SU-DHL-6 (cell line): ENCODE measurements around the gene CRKL.
A peak's percentile ranks its signal among the peaks of the same experiment; 100 is the strongest.

ENCODE experiments used
- H2AFZ ChIP-seq: fragments of 200-600 bp; sonication (generic); 2 replicates; pipeline ENCODE4 v1.6.1; 2014; ENCODE audit warnings: low read depth, mild to moderate bottlenecking, moderate library complexity, mixed read lengths, antibody characterized with exemption, low read length; ENCODE audit not compliant: severe bottlenecking
- H3F3A ChIP-seq: fragments of 200-600 bp; shearing (Covaris generic); 2 replicates; pipeline ENCODE4 v1.6.0; 2016; ENCODE audit warnings: antibody characterized with exemption, mild to moderate bottlenecking; ENCODE audit not compliant: insufficient read depth
- H3K27ac ChIP-seq: fragments of 200-600 bp; sonication (generic); 2 replicates; pipeline ENCODE4 v1.5.1; 2016; ENCODE audit warnings: low read depth, mild to moderate bottlenecking, low read length, moderate library complexity, mixed read lengths
- H3K27me3 ChIP-seq: fragments of 200-600 bp; sonication (generic), shearing (Covaris generic); 2 replicates; pipeline ENCODE4 v1.6.0; 2014; ENCODE audit warnings: mild to moderate bottlenecking, low read length
- H3K36me3 ChIP-seq: fragments of 200-600 bp; sonication (generic); 2 replicates; pipeline ENCODE4 v1.6.1; 2014; ENCODE audit warnings: mild to moderate bottlenecking, low read length, mixed read lengths
- H3K4me2 ChIP-seq: fragments of 300-600, 200-600 bp; shearing (Covaris generic), sonication (generic); 2 replicates; pipeline ENCODE4 v1.6.0; 2014; ENCODE audit warnings: low read length, low read depth, mild to moderate bottlenecking; ENCODE audit not compliant: poor library complexity, severe bottlenecking
- H3K4me3 ChIP-seq: fragments of 200-600 bp; sonication (generic); 2 replicates; pipeline ENCODE4 v1.5.1; 2014; ENCODE audit warnings: antibody characterized with exemption, low read length, mild to moderate bottlenecking, mixed read lengths; ENCODE audit not compliant: insufficient read depth, poor library complexity, severe bottlenecking
- H3K79me2 ChIP-seq: fragments of 200-600 bp; sonication (generic); 2 replicates; pipeline ENCODE4 v1.6.1; 2014; ENCODE audit warnings: mild to moderate bottlenecking, low read length, moderate library complexity; ENCODE audit not compliant: insufficient read depth
- H3K9ac ChIP-seq: fragments of 200-600 bp; sonication (generic); 2 replicates; pipeline ENCODE4 v1.7.0; 2014; ENCODE audit warnings: mild to moderate bottlenecking, low read length
- H3K9me2 ChIP-seq: fragments of 200-600 bp; sonication (generic); replicated peaks from 2 replicates; pipeline ENCODE4 v1.6.1; 2014; ENCODE audit warnings: low read length; ENCODE audit not compliant: insufficient read depth
- H3K9me3 ChIP-seq: fragments of 200-600 bp; sonication (generic); 2 replicates; pipeline ENCODE4 v1.6.1; 2014; ENCODE audit warnings: low read length, mixed read lengths; ENCODE audit not compliant: insufficient read depth
- H4K20me1 ChIP-seq: fragments of 200-600 bp; sonication (generic); 2 replicates; pipeline ENCODE4 v1.6.1; 2014; ENCODE audit warnings: low read depth, mild to moderate bottlenecking, antibody characterized with exemption, low read length, moderate library complexity, mixed read lengths
- EZH2phosphoT487 ChIP-seq: fragments of 200-600 bp; sonication (generic), shearing (Covaris generic); conservative IDR thresholded peaks from 2 replicates; pipeline ENCODE4 v1.6.1; 2018; ENCODE audit warnings: mild to moderate bottlenecking, antibody characterized with exemption, low read length, moderate library complexity, mixed read lengths
- TF ChIP-seq, protein P1 (sequence below): fragments of 200-600 bp; sonication (generic); IDR thresholded peaks from one replicate; pipeline ENCODE4 v1.5.1; 2017; ENCODE audit warnings: antibody characterized with exemption, mild to moderate bottlenecking, low read length, moderate library complexity; ENCODE audit not compliant: insufficient read depth, poor library complexity, severe bottlenecking

CRKL gene

GRCh38 chr22:20979940-20980453 lies 62.8 kb downstream of the CRKL start:
- Histone ChIP-seq H3K4me2 (no peak overlapping the region), H3K4me3 (no peak overlapping the region), H3F3A (no peaks in the 10 kb centered on the region), H3K9me2 (no peaks in the 10 kb centered on the region), H3K27me3 (no peaks in the 10 kb centered on the region), H4K20me1 (no peaks in the 10 kb centered on the region), H3K27ac (no peak overlapping the region), H2AFZ (no peak overlapping the region), H3K79me2 (no peaks in the 10 kb centered on the region), H3K9me3 (no peaks in the 10 kb centered on the region), H3K36me3 (no peaks in the 10 kb centered on the region), H3K9ac (no peak overlapping the region)
- no peak for TF ChIP-seq EZH2phosphoT487
- TF ChIP-seq, protein P1, sequence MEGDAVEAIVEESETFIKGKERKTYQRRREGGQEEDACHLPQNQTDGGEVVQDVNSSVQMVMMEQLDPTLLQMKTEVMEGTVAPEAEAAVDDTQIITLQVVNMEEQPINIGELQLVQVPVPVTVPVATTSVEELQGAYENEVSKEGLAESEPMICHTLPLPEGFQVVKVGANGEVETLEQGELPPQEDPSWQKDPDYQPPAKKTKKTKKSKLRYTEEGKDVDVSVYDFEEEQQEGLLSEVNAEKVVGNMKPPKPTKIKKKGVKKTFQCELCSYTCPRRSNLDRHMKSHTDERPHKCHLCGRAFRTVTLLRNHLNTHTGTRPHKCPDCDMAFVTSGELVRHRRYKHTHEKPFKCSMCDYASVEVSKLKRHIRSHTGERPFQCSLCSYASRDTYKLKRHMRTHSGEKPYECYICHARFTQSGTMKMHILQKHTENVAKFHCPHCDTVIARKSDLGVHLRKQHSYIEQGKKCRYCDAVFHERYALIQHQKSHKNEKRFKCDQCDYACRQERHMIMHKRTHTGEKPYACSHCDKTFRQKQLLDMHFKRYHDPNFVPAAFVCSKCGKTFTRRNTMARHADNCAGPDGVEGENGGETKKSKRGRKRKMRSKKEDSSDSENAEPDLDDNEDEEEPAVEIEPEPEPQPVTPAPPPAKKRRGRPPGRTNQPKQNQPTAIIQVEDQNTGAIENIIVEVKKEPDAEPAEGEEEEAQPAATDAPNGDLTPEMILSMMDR = no peak

- TF ChIP-seq, protein P1 = no peak
- no peak for TF ChIP-seq EZH2phosphoT487
- Histone ChIP-seq H3K9me2 (no peaks in the 10 kb centered on the region), H4K20me1 (no peaks in the 10 kb centered on the region), H2AFZ (no peak overlapping the region), H3K27me3 (no peaks in the 10 kb centered on the region), H3K9ac (no peak overlapping the region), H3K4me2 (no peak overlapping the region), H3K27ac (no peak overlapping the region), H3F3A (no peaks in the 10 kb centered on the region), H3K36me3 (no peaks in the 10 kb centered on the region), H3K9me3 (no peaks in the 10 kb centered on the region), H3K79me2 (no peaks in the 10 kb centered on the region), H3K4me3 (no peak overlapping the region)
Measured at GRCh38 chr22:20980523-20980922, 63.3 kb downstream of the CRKL start.

DNA sequence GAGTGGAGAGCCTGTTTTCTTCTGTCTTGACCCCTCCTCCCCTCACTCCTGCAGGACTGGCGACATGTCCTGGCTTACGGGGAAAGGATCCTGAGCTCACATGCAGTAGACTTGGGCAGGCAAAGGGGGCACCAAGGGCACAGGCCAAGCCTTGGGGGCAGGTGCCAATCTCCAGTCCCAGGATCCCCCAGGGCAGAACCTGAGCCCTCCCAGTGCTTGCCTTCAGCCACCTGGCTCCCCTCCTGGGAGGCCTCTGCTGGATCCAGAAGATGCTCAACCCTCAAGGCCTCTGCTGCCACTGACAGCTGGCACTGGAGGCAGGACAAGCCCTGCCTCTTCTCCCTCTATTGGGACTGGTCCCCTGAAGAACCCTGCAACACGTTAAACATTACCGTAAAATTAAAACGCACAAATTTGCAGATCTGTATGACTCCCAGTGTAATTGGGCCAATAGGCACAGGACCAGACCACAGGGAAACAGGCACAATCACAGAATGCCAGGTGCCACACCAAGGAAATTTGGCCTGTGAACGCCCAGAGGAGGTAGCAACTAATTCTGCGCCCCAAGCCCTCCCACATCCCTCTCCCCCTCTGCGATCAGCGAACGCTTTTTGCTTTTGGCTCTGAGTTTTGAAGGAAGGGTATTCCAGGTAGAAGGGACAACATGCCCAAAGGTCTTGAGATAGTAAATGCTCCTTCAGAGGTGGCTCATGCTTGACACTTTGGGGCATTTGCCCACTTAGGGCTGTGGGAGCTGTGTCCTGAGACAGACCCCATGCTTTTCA lies 63.9 kb downstream of the CRKL start:
- H3K27me3 ChIP-seq = no peaks in the 10 kb centered on the region
- H3K79me2 ChIP-seq = no peaks in the 10 kb centered on the region
- no peak overlapping the region for H3K27ac ChIP-seq
- no peaks in the 10 kb centered on the region for H3K9me3 ChIP-seq
- TF ChIP-seq EZH2phosphoT487 = no peak
- TF ChIP-seq, protein P1 = no peak
- H3K9me2 ChIP-seq = no peaks in the 10 kb centered on the region
- peak overlapping the region; percentile 81 for H3K9ac ChIP-seq
- peak overlapping the region; percentile 93 for H3K4me2 ChIP-seq
- H2AFZ ChIP-seq = peak overlapping the region; percentile 89
- no peaks in the 10 kb centered on the region for H3K36me3 ChIP-seq
- no peaks in the 10 kb centered on the region for H3F3A ChIP-seq
- H3K4me3 ChIP-seq = peak overlapping the region; percentile 73
- H4K20me1 ChIP-seq = no peaks in the 10 kb centered on the region
